ENCODE measurements around the gene MRPL44. TPM values are rescaled to one million over a fixed set of nuclear protein-coding genes. Genes with fewer than 3 reads are reported as not detected.

MRPL44 gene
- total RNA-seq, 1 donor from 2014 or later: 22.7 TPM

- no peak for DNase-seq (ENCODE audit: extremely low spot score, unreplicated experiment)
- no peak overlapping the region for H3K4me3 Mint-ChIP-seq (ENCODE audit: unreplicated experiment)
- peaks cover 58% of the 10 kb centered on the region for H3K4me1 Mint-ChIP-seq (ENCODE audit: unreplicated experiment)
These were observed 2.4 kb downstream of the MRPL44 start for GRCh38 chr2:223959688-223960087.

GRCh38 chr2:223967981-223968380 is 10.7 kb downstream of the MRPL44 start:
- no peak for DNase-seq (ENCODE audit: extremely low spot score, unreplicated experiment)
- Mint-ChIP-seq H3K9me3 (ENCODE audit: unreplicated experiment) (no peaks in the 10 kb centered on the region), H3K27me3 (ENCODE audit: unreplicated experiment) (no peaks in the 10 kb centered on the region), H3K4me3 (ENCODE audit: unreplicated experiment) (no peak overlapping the region), H3K27ac (ENCODE audit: unreplicated experiment) (no peak overlapping the region), H3K36me3 (ENCODE audit: unreplicated experiment) (peaks cover 28% of the 10 kb centered on the region), H3K4me1 (ENCODE audit: unreplicated experiment) (peaks cover 3% of the 10 kb centered on the region)
- no peak for TF ChIP-seq CTCF (IDR thresholded peaks at IDR 0.05)

More at GRCh38 chr2:223959688-223960087, 2.4 kb downstream of the MRPL44 start:
- Mint-ChIP-seq H3K27ac (ENCODE audit: unreplicated experiment) (peak overlapping the region; percentile 52), H3K9me3 (ENCODE audit: unreplicated experiment) (no peaks in the 10 kb centered on the region), H3K27me3 (ENCODE audit: unreplicated experiment) (no peaks in the 10 kb centered on the region), H3K36me3 (ENCODE audit: unreplicated experiment) (peaks cover 24% of the 10 kb centered on the region)
- no peak for TF ChIP-seq CTCF (IDR thresholded peaks at IDR 0.05)

GRCh38 chr2:223969315-223969714 is 12.1 kb downstream of the MRPL44 start:
- no peaks in the 10 kb centered on the region for H3K27me3 Mint-ChIP-seq (ENCODE audit: unreplicated experiment)
- H3K36me3 Mint-ChIP-seq (ENCODE audit: unreplicated experiment): peaks cover 23% of the 10 kb centered on the region
- H3K4me1 Mint-ChIP-seq (ENCODE audit: unreplicated experiment): no peaks in the 10 kb centered on the region
- no peak for TF ChIP-seq CTCF (IDR thresholded peaks at IDR 0.05)
- no peaks in the 10 kb centered on the region for H3K9me3 Mint-ChIP-seq (ENCODE audit: unreplicated experiment)
- H3K4me3 Mint-ChIP-seq (ENCODE audit: unreplicated experiment): no peak overlapping the region
- DNase-seq (ENCODE audit: extremely low spot score, unreplicated experiment): no peak
- H3K27ac Mint-ChIP-seq (ENCODE audit: unreplicated experiment): no peak overlapping the region

GRCh38 chr2:223969856-223970255 is 12.6 kb downstream of the MRPL44 start:
- peaks cover 20% of the 10 kb centered on the region for H3K36me3 Mint-ChIP-seq (ENCODE audit: unreplicated experiment)
- TF ChIP-seq CTCF (IDR thresholded peaks at IDR 0.05): no peak
- H3K4me3 Mint-ChIP-seq (ENCODE audit: unreplicated experiment): no peak overlapping the region
- no peaks in the 10 kb centered on the region for H3K9me3 Mint-ChIP-seq (ENCODE audit: unreplicated experiment)
- H3K27me3 Mint-ChIP-seq (ENCODE audit: unreplicated experiment): no peaks in the 10 kb centered on the region
- no peaks in the 10 kb centered on the region for H3K4me1 Mint-ChIP-seq (ENCODE audit: unreplicated experiment)
- no peak overlapping the region for H3K27ac Mint-ChIP-seq (ENCODE audit: unreplicated experiment)
- DNase-seq (ENCODE audit: extremely low spot score, unreplicated experiment): no peak

GRCh38 chr2:223970343-223971128 is 13.3 kb downstream of the MRPL44 start:
- Mint-ChIP-seq H3K9me3 (ENCODE audit: unreplicated experiment) (no peaks in the 10 kb centered on the region), H3K27ac (ENCODE audit: unreplicated experiment) (no peak overlapping the region), H3K27me3 (ENCODE audit: unreplicated experiment) (no peaks in the 10 kb centered on the region), H3K36me3 (ENCODE audit: unreplicated experiment) (peaks cover 17% of the 10 kb centered on the region), H3K4me3 (ENCODE audit: unreplicated experiment) (no peak overlapping the region), H3K4me1 (ENCODE audit: unreplicated experiment) (no peaks in the 10 kb centered on the region)
- DNase-seq (ENCODE audit: extremely low spot score, unreplicated experiment): no peak
- peak; percentile 89 for TF ChIP-seq CTCF (IDR thresholded peaks at IDR 0.05)
